Fibroblast of mammary gland (primary cell): ENCODE measurements around the gene PRRX1.

Experiments
- DNase-seq: peaks from one replicate; pipeline ENCODE4 v3.0.0-alpha.2; 2010; ENCODE audit warnings: low read depth
- H3K4me3 ChIP-seq: 2 replicates; pipeline ENCODE4 v1.5.1; 2011; ENCODE audit warnings: low read depth, mild to moderate bottlenecking, low read length, moderate library complexity; ENCODE audit not compliant: control insufficient read depth
- CTCF ChIP-seq: conservative IDR thresholded peaks from 2 replicates; pipeline ENCODE4 v1.5.1; 2011; ENCODE audit warnings: low read depth, low read length, inconsistent platforms; ENCODE audit not compliant: control insufficient read depth, insufficient read depth

The PRRX1 gene

DNA sequence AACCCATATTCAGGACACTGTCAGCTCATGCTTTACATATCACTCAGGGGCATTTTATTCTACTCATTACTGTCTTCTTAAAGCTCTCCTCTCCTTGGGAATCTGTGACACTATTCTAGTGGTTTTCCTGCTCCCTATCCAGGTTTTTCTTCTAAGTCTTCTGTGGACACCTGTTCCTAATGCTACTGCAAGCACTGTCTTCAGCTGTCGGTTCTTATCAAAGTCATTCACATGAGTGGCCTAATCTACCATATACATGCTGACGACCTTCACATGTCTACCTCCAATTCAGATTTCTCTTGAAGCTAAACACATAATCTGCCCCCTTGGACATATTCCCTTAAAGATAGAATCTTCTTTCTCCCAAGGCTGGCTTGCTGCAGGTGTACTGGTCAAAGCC lies 39.8 kb upstream of the PRRX1 start:
- TF ChIP-seq CTCF: no peak
- no peak for DNase-seq
- H3K4me3 ChIP-seq: no peak overlapping the region

DNA sequence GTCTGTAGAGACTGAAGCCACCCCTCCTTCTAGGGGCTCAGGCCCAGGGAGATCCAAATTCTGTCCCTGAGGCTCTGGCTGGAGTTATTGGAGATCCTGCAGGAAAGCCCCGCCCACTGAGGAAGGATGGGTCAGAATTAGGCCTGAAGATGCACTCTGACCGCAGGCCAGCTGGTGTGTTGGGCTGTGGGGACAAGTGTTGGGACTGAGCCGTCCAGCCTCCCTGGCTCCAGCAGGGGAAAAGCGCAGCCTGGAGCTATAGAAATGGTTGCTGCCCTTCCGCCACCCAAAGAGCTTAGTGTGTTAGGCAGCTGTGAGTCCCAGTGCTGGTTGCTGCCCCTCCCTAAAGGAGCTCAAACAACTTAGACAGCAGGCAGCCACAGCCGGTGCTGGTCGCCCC lies 33.0 kb upstream of the PRRX1 start:
- no peak overlapping the region for H3K4me3 ChIP-seq
- DNase-seq: no peak
- TF ChIP-seq CTCF: no peak

DNA sequence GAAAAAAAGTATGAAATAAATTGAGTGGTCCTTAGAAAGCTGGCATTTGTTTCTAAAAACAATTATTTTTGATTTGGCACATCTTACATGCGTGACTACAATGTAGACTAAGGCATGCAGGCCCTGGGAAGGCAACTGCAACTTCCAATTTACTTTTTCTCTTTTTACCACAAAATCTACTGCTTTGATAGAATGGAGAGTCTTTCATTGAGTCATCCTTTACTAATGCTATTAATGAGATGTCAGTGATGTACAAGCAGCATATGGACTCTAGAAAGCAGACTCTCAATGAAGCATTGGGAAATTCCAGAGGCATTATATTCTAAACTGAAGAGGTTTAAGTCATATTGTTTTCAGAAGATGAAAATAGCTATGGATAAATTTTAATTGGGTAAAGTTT lies 29.6 kb upstream of the PRRX1 start:
- TF ChIP-seq CTCF: no peak
- DNase-seq: peak; percentile 84
- H3K4me3 ChIP-seq: no peak overlapping the region

DNA sequence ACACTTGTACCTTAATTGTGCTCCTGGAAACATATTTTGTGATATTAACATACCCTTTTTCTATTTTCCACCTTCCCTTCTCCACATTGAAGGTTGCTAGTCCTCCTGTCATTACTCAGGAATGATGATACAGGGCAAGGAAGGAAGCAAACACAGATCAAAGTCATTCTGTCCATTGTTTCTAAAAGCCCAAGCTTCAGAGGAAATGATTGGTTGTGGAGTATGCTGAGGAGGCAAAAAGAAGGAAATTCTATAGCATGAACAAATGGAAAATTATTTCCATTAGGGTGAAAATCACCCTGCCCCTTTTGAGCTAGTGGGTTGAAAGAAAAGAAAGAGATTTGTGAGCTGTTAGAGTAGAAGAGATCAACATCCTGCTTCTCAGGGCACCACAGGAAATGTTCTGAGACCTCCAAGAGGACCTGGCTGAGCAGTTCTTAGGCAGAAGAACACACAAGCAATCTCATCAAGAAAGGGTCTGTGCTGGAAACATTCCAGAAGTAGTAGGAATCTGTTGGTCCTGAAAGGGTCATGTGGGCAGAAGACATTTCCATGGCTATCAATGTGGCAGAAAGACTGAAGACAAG lies 29.0 kb upstream of the PRRX1 start:
- H3K4me3 ChIP-seq: no peak overlapping the region
- DNase-seq: peak; percentile 15
- no peak for TF ChIP-seq CTCF

- TF ChIP-seq CTCF: no peak
- no peak overlapping the region for H3K4me3 ChIP-seq
- no peak for DNase-seq
Measured at GRCh38 chr1:170640581-170640980, 23.4 kb upstream of the PRRX1 start.

GRCh38 chr1:170657275-170657853 lies 6.6 kb upstream of the PRRX1 start:
- DNase-seq: peak; percentile 36
- H3K4me3 ChIP-seq: no peak overlapping the region
- TF ChIP-seq CTCF: no peak
